Measurements from ENCODE around the gene RANGAP1. TPM values are rescaled to one million over a fixed set of nuclear protein-coding genes. Genes with fewer than 3 reads are reported as not detected.

The RANGAP1 gene
- total RNA-seq, 2 experiments from 2014 or later, result 108 to 119 TPM

DNA sequence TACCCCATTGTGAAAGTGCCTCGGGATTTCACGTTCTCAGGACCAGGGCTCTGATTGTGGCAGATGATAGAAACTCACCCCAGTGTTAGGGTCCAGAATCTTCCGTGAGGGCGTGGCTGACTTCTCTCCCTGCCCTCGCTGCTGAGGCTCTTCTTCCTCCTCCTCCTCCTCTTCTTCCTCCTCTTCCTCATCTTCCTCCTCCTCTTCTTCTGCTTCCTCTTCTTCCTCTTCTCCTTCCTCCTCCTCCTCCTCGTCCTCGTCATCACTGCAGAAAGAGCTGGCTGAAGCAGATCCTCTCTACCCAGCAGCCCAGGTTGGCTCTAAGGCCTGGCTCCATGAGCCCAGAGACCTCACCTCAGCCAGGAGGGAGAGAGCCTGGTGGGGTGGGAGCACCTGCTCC, 31.8 kb downstream of the RANGAP1 start:
- Histone ChIP-seq H3K9me2 (ENCODE audit: insufficient read depth, low read length) (no peaks in the 10 kb centered on the region), H4K20me1 (ENCODE audit: insufficient read depth, low read length) (no peaks in the 10 kb centered on the region), H3K79me2 (ENCODE audit: insufficient read depth, low read depth, low read length) (no peaks in the 10 kb centered on the region), H3K4me2 (ENCODE audit: low read length) (no peak overlapping the region), H3K9me3 (ENCODE audit: low read length) (no peaks in the 10 kb centered on the region), H3K36me3 (ENCODE audit: insufficient read depth, low read length) (peaks cover 99% of the 10 kb centered on the region), H3K27ac (ENCODE audit: low read depth, low read length, poor library complexity, severe bottlenecking) (no peak overlapping the region), H3K4me1 (ENCODE audit: insufficient read depth, low read length, poor library complexity, severe bottlenecking) (no peaks in the 10 kb centered on the region), H2AFZ (ENCODE audit: low read length) (no peak overlapping the region), H3K4me3 (ENCODE audit: low read depth, low read length, poor library complexity, severe bottlenecking) (no peak overlapping the region)
- ChIA-PET POLR2A (no interaction called here), CTCF (ENCODE audit: unreplicated experiment) (no interaction called here)
- intact Hi-C loops (cut with micrococcal nuclease; ENCODE audit: unreplicated experiment), result no loop called here
- no peak for TF ChIP-seq EZH2phosphoT487 (IDR thresholded peaks at IDR 0.05; ENCODE audit: borderline replicate concordance, low read depth, low read length)
- TF ChIP-seq, protein P1, sequence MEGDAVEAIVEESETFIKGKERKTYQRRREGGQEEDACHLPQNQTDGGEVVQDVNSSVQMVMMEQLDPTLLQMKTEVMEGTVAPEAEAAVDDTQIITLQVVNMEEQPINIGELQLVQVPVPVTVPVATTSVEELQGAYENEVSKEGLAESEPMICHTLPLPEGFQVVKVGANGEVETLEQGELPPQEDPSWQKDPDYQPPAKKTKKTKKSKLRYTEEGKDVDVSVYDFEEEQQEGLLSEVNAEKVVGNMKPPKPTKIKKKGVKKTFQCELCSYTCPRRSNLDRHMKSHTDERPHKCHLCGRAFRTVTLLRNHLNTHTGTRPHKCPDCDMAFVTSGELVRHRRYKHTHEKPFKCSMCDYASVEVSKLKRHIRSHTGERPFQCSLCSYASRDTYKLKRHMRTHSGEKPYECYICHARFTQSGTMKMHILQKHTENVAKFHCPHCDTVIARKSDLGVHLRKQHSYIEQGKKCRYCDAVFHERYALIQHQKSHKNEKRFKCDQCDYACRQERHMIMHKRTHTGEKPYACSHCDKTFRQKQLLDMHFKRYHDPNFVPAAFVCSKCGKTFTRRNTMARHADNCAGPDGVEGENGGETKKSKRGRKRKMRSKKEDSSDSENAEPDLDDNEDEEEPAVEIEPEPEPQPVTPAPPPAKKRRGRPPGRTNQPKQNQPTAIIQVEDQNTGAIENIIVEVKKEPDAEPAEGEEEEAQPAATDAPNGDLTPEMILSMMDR (conservative IDR thresholded peaks at IDR 0.05; ENCODE audit: low read length), result no peak
- no peak for DNase-seq (ENCODE audit: low spot score)
- BruUV-seq (replicated peaks), result no TSS peak

- intact Hi-C loops (cut with micrococcal nuclease; ENCODE audit: unreplicated experiment), result no loop called here
- ChIA-PET CTCF (ENCODE audit: unreplicated experiment) (no interaction called here), POLR2A (no interaction called here)
Measured at GRCh38 chr22:41252365-41252764, 33.6 kb downstream of the RANGAP1 start.

GRCh38 chr22:41250127-41250526, 35.9 kb downstream of the RANGAP1 start:
- Histone ChIP-seq H3K9me3 (ENCODE audit: low read length) (no peaks in the 10 kb centered on the region), H4K20me1 (ENCODE audit: insufficient read depth, low read length) (no peaks in the 10 kb centered on the region), H3K27ac (ENCODE audit: low read depth, low read length, poor library complexity, severe bottlenecking) (no peak overlapping the region), H3K4me1 (ENCODE audit: insufficient read depth, low read length, poor library complexity, severe bottlenecking) (no peaks in the 10 kb centered on the region), H3K4me3 (ENCODE audit: low read depth, low read length, poor library complexity, severe bottlenecking) (no peak overlapping the region), H3K9me2 (ENCODE audit: insufficient read depth, low read length) (no peaks in the 10 kb centered on the region), H3K79me2 (ENCODE audit: insufficient read depth, low read depth, low read length) (no peaks in the 10 kb centered on the region), H3K36me3 (ENCODE audit: insufficient read depth, low read length) (peaks cover 95% of the 10 kb centered on the region), H2AFZ (ENCODE audit: low read length) (no peak overlapping the region), H3K4me2 (ENCODE audit: low read length) (no peak overlapping the region)
- POLR2A ChIA-PET, result no interaction called here
- no peak for DNase-seq (ENCODE audit: low spot score)
- TF ChIP-seq, protein P1 (conservative IDR thresholded peaks at IDR 0.05; ENCODE audit: low read length), result no peak
- TF ChIP-seq EZH2phosphoT487 (IDR thresholded peaks at IDR 0.05; ENCODE audit: borderline replicate concordance, low read depth, low read length), result no peak
- intact Hi-C loops (cut with micrococcal nuclease; ENCODE audit: unreplicated experiment), result no loop called here
- BruUV-seq (replicated peaks), result no TSS peak
- CTCF ChIA-PET (ENCODE audit: unreplicated experiment), result no interaction called here

More at GRCh38 chr22:41252365-41252764, 33.6 kb downstream of the RANGAP1 start:
- no peak overlapping the region for H3K4me3 ChIP-seq (ENCODE audit: low read depth, low read length, poor library complexity, severe bottlenecking)
- H3K4me2 ChIP-seq (ENCODE audit: low read length), result no peak overlapping the region
- no peaks in the 10 kb centered on the region for H4K20me1 ChIP-seq (ENCODE audit: insufficient read depth, low read length)
- no peaks in the 10 kb centered on the region for H3K9me2 ChIP-seq (ENCODE audit: insufficient read depth, low read length)
- peaks cover 99% of the 10 kb centered on the region for H3K36me3 ChIP-seq (ENCODE audit: insufficient read depth, low read length)
- no peak overlapping the region for H2AFZ ChIP-seq (ENCODE audit: low read length)
- no peaks in the 10 kb centered on the region for H3K4me1 ChIP-seq (ENCODE audit: insufficient read depth, low read length, poor library complexity, severe bottlenecking)
- no peak for DNase-seq (ENCODE audit: low spot score)
- no peaks in the 10 kb centered on the region for H3K9me3 ChIP-seq (ENCODE audit: low read length)
- TF ChIP-seq, protein P1 (conservative IDR thresholded peaks at IDR 0.05; ENCODE audit: low read length), result no peak
- no peak for TF ChIP-seq EZH2phosphoT487 (IDR thresholded peaks at IDR 0.05; ENCODE audit: borderline replicate concordance, low read depth, low read length)
- H3K79me2 ChIP-seq (ENCODE audit: insufficient read depth, low read depth, low read length), result no peaks in the 10 kb centered on the region
- H3K27ac ChIP-seq (ENCODE audit: low read depth, low read length, poor library complexity, severe bottlenecking), result no peak overlapping the region
- no TSS peak for BruUV-seq (replicated peaks)

Measured in OCI-LY7 (cell line).